HG02884 (cell line): ENCODE results near the gene WFDC10A.
"Not testable (repeated sequence)": the region's sequence is repeated elsewhere in the genome, so short reads cannot be mapped to it uniquely, and the experiment has no call there.

ENCODE experiments used
- ATAC-seq: cut with Tn5 transposase; IDR thresholded peaks from one replicate; pipeline ENCODE4 v1.9.1; 2021; ENCODE audit warnings: mild to moderate bottlenecking, moderate library complexity; ENCODE audit not compliant: unreplicated experiment

The WFDC10A gene

DNA sequence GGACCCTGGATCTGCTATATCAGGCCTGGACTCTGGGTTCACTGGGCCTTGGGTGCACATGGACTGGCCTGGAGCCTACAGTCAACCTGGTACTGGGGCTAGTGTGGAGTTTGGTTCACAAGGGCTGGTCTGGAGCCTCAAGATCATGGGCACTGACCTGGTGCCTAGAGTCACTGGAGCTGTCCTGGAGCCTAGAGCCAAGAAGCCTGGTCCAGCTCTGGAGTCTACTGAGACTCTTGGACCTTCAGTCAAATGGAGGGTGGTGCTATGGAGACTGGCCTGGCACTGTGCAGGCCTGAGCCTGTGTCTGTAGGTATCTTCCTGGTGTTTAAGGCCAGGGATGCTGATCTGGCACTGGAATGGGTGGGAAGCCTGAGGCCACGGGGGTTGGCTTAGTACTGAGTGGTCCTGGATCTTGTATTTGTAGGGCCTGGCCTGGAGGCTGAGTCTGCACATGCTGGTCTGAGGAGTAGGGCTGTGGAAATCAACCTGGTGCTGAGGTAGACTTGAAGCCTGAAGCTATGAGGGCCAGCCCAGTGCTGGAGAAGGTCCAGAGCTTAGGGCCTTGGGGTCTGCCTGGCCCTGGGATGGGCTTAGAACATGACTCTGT lies 18.0 kb downstream of the WFDC10A start:
- no peak for ATAC-seq

DNA sequence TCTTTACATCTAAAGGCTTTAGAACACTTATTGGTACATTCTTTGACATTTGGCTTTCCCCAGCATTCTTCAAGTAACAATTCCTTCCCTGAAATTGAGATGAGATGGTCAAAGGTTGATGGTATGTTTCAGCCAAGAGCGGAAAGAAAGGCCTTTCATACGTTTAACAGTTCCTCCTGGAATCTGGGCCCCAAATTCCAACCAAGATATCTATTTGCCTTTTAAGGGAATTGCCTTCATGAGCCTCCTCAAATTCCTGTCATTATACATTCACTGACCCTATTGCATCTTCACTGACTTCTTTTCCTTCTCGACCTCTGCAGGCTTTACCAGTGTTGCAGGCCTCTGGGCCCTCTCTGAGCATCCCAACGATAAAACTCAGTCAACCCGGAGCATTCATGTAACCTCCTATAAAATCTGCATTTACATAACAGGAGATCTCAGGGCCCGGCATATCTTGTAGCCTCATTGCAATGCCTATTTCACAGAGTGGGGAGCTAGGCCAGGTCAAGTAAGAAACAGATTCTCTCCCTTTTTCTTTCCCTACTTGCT lies 19.8 kb downstream of the WFDC10A start:
- ATAC-seq, result no peak

DNA sequence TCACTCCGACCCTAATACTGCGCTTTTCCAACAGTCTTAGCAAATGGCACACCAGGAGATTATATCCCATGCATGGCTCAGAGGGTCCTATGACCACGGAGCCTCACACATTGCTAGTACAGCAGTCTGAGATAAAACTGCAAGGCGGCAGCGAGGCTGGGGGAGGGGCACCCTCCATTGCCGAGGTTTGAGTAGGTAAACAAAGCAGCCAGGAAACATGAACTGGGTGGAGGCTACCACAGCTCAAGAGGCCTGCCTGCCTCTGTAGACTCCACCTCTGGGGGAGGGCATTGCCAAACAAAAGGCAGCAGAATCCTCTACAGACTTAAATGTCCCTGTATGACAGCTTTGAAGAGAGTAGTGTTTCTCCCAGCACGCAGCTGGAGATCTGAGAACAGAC lies 22.2 kb downstream of the WFDC10A start:
- not testable (repeated sequence) for ATAC-seq

DNA sequence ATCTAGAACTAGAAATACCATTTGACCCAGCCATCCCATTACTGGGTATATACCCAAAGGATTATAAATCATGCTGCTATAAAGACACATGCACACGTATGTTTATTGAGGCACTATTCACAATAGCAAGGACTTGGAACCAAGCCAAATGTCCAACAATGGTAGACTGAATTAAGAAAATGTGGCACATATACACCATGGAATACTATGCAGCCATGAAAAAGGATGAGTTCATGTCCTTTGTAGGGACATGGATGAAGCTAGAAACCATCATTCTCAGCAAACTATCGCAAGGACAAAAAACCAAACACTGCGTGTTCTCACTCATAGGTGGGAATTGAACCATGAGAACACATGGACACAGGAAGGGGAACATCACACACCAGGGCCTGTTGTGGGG lies 27.5 kb downstream of the WFDC10A start:
- not testable (repeated sequence) for ATAC-seq

DNA sequence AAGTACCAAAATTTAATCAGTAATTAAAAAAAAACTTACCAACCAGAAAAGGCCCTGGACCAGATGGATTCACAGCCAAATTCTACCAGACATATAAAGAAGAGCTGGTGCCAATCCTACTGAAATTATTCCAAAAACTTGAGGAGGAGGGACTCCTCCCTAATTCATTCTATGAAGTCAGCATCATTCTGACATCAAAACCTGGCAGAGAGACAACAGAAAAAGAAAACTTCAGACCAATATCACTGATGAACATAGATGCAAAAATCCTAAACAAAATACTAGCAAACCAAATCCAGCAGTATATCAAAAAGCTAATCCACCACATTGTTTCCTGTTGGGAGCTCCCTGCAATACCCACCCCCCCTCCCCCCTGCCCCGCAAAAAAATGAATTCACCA lies 40.6 kb downstream of the WFDC10A start, which contains the start of gene WFDC11:
WFDC11 (minus strand) TSS at position 101 of the 400 bp plus-strand sequence. CDS start 19,639 bp downstream, outside the sequence.
- ATAC-seq, result no peak

DNA sequence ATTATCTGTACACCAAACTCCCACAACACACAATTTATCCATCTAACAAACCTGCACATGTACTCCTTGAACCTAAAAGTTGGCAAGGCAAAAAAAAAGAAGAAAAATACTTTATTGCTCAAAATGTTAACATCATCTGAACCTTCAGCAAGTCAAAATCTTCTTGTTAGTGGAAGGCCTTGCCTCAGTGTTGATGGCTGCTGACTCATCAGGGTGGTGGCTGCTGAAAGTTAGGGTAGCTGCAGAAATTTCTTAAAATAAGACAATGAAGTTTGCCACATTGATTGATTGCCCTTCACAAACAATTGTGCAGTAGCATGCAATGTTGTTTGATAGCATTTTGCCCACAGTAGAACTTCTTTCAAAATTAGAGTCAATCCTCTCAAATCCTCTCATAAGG lies 43.2 kb downstream of the WFDC10A start:
- ATAC-seq, result no peak

DNA sequence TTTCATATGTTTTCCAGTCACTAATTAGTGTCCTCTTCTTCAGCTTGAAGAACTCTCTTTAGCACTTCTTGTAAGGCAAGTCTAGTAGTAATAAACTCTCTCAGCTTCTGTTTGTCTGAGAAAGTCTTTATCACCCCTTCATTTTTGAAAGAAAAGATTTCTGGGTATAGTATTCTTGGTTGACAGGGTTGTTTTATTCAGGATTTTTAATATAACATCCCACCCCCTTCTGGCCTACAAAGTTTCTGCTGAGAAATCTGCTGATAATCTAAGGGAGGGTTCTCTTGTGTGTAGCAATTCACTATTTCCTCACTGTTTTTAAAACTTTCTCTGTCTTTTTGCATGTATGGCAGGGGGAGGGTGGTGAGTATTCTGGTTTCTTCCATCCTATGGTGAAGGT lies 50.1 kb downstream of the WFDC10A start:
- ATAC-seq, result no peak
